ENCODE results near the gene KRTAP5-6.
A peak's percentile ranks its signal among the peaks of the same experiment; 100 is the strongest.

KRTAP5-6 gene, protein sequence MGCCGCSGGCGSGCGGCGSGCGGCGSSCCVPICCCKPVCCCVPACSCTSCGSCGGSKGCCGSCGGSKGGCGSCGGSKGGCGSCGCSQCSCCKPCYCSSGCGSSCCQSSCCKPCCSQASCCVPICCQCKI

GRCh38 chr11:1696608-1697570, at the start of gene KRTAP5-6:
Gene KRTAP5-6, plus strand, starts transcription at chr11:1697195. Its CDS starts 51 bp downstream, at chr11:1697246.
- no peak for DNase-seq (ENCODE audit: low read depth in 2 of 2)

GRCh38 chr11:1647901-1648652, 48.9 kb upstream of the KRTAP5-6 start:
- DNase-seq (ENCODE audit: low read depth in 2 of 2): no peak

DNA sequence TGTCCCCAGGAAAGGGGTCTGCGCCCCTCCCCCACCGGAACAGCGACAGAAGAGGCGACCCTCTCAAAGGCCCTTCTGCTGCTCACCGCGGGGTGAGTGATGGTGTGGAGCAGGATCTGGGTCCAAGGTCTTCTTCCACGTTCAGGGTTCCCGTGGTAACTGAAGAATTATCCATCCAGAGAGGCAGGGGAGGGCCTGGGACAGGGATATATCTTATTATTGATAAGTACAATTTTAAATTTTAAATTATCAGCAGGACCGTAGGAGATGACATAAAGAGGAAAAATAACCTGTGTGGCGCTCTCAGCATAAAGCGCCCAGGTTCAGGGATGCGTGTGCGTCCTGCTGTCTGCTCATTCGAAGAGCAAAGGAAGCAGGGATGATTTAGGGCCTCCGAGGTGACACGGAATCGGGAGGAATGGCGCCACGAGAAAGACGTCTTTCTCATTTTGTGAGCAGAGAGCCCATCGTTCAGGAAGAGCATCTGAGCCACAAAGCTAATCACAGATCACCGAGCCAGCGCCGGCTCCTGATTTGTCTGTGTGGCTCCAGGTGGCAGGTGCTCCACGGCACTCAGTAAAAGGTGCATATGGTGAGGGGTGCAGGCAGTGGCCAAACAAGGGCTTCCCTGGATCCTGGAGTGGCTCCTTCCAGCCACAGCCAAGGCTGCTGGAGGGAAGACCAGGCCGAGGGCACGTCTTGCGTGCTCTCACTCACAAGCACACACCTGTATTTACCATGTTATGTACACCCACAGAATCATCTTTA, 48.2 kb upstream of the KRTAP5-6 start:
- DNase-seq (ENCODE audit: low read depth in 2 of 2): no peak

- no peak for DNase-seq (ENCODE audit: low read depth in 2 of 2)
These were observed 46.7 kb upstream of the KRTAP5-6 start for GRCh38 chr11:1650034-1650917.

DNA sequence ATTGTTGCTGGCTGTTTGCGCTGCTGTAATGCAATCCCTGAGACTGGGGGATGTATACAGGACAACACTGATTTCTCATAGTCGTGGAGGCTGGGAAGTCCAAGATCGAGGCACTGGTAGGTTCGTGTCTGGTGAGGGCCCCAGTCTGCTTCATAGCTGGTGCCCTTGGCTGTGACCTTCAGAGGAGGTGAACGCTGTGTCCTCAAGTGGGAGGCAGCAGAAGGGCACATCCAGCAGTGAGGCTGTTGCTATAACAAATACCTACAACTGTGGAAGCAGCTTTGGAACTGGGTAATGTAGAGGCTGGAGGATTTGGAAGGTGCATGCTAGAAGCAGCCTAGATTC, 46.1 kb upstream of the KRTAP5-6 start:
- no peak for DNase-seq (ENCODE audit: low read depth in 2 of 2)

DNA sequence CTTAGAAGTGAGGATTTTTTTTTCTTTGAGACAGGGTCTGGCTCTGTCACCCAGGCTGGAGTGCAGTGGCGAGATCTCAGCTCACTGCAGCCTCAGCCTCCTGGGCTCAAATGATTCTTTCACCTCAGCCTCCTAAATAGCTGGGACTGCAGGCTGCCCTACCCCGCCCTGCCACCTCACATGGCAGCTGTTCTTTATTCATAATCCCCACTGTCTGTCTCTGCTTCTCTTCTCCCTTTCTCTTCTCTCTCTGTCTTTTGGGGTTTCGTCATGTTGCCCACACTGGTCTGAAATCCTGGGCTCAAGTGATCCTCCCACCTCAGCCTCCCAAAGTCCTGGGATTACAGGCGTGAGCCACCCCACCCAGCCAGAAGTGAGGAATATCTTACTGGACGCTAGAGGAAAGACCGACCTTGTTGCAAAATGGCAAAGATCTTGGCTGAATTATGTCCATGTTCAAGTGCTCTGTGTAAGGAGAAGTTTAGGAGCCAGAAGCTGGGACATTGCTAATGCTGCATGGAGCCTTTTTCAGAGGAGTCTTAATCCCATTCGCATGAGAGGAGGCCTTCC, 45.5 kb upstream of the KRTAP5-6 start:
- no peak for DNase-seq (ENCODE audit: low read depth in 2 of 2)

GRCh38 chr11:1652026-1652425, 45.0 kb upstream of the KRTAP5-6 start:
- no peak for DNase-seq (ENCODE audit: low read depth in 2 of 2)

GRCh38 chr11:1652442-1652770, 44.6 kb upstream of the KRTAP5-6 start:
- no peak for DNase-seq (ENCODE audit: low read depth in 2 of 2)

GRCh38 chr11:1652771-1653540, 44.0 kb upstream of the KRTAP5-6 start:
- peak; percentile 56 to 71 for DNase-seq (ENCODE audit: low read depth in 2 of 2)

GRCh38 chr11:1653541-1654387, 43.2 kb upstream of the KRTAP5-6 start:
- DNase-seq (ENCODE audit: low read depth in 2 of 2): no peak

DNA sequence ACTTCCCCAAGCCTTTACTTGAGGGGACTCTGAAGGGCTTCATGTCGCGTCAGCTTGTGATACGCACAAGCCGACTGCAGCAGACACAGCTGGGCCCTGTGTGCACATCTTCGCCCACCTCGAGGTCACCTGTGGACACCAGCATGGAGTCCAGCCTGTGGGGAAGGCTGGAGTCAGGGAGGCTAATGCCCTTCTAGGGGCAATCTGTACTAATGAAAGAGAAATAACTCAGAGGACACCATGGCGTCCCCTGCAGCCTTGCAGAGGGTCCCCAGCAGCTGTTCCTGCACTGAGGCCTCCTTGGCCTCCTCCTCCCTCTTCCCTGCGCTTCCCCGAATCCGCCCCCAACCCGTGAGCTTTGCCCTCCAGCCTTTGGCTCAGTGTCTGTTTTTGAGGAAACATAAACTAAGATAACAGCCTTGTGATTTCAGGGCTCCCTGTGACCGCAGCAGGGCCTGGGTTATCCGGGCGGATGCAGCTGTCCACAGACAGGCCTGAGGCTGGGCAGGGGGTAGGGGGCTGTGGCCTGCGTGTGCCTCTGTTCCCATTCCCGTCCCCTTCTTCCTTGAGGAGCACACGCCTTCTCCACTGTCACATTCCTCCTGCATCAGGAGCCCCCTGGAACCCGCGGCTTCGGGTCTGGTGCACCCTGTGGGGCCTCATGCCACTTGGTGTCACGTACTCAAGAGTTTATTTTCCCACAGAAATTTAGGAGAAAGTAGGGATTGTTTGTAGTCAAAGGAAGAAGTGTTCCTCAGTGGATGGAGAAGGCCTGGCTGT, 42.4 kb upstream of the KRTAP5-6 start:
- DNase-seq (ENCODE audit: low read depth in 2 of 2): no peak

DNA sequence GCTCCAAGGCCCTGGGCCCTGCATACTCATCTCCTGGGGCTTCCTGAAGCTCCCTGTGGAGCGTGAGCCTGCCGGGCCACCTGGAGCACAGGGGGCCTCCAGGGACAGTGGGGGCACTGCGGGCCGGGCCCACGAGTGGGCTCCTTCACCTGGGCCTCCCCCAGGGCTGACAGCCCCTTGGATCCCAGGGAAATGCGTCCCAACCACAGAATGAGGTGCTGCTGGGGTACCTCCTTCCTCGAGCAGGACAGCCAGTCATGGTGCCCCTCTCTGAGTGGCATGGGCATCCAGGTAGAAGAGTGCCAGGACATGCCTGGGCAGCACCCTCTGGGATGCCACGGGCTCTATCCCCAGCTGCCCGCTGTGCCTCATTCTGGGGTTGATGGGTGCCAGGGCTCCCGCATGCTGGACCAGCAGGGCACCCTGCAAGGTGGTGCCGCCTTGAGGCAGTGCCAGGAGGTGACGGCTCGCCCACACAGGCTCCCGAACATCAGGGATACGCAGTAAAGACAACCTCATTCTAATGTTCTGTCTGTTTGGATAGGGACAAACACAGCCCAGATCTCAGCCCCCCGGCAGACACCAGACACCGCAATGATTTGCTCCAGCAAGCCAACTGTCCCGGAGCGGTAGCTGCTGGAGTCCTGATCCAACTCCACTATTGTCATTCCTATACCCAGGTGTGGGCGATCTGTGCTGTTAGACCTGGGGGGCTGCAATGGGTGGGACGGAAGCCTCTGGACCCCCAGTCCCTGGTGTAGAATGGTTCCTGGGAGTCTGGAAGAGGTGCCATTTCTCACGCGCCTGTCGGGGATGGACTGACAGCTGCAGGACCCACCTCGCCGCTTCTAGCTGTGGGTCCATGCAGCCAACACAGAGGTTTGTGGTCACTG, 41.6 kb upstream of the KRTAP5-6 start:
- no peak for DNase-seq (ENCODE audit: low read depth in 2 of 2)

- no peak for DNase-seq (ENCODE audit: low read depth in 2 of 2)
These were observed 40.9 kb upstream of the KRTAP5-6 start for GRCh38 chr11:1656061-1656441.

- DNase-seq (ENCODE audit: low read depth in 2 of 2): no peak
These were observed 40.3 kb upstream of the KRTAP5-6 start for GRCh38 chr11:1656670-1657069.

- no peak for DNase-seq (ENCODE audit: low read depth in 2 of 2)
These were observed 37.5 kb upstream of the KRTAP5-6 start for GRCh38 chr11:1659506-1659905.

GRCh38 chr11:1660111-1660867, 36.7 kb upstream of the KRTAP5-6 start:
- no peak for DNase-seq (ENCODE audit: low read depth in 2 of 2)

All from stimulated activated CD4-positive, alpha-beta T cell treated with anti-CD3 and anti-CD28 coated beads, Interleukin-12 subunit alpha, Interleukin-12 subunit beta, amount 100 ng/mL, for 24 hours (primary cell).